RCC 7860 (cell line): ENCODE measurements around the gene C11orf21.

Experiments
- DNase-seq: peaks from one replicate; pipeline ENCODE4 v3.0.0-alpha.2; 2015; ENCODE audit warnings: low spot score
- FAIRE-seq: peaks from 2 replicates; lab custom pipeline; 2012; peaks lifted over from hg19 to GRCh38; lab: Jason Lieb, UNC

C11orf21 gene

DNA sequence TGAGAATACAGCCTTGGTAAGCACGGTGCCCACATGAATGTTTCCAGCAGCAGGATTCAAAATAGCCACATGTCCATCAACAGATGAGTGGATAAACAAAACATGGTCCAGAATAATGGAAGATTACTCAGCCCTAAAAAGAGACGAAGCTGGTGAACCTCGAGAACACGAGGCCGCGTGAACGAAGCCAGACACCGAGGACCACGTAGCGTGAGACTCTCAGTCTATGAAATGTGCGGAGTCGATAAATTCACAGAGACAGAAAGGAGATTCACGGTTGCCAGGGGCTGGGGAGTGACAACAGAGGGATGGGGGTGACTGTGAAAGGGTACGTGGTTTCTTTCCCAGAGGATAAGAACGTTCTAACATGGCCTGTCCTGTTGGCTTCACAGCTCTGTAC is 28.4 kb downstream of the C11orf21 start:
- no peak for FAIRE-seq
- no peak for DNase-seq

DNA sequence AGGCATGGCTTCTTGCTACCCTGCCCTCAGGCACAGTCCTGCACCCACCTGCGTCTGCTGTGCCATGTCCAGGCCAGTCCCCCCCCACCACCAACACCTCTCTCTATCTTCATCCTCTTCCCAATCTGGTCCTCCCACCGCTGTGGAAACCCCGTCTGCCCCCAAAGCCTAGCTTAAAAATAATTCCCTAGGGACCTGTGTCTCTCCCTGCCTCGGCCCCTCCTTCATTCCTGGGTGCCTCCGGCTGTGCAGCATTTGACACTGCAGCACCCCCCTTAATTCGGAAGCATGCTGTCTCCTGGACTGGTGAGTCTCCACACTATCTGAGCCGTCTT is 28.8 kb downstream of the C11orf21 start:
- DNase-seq: no peak
- no peak for FAIRE-seq

DNA sequence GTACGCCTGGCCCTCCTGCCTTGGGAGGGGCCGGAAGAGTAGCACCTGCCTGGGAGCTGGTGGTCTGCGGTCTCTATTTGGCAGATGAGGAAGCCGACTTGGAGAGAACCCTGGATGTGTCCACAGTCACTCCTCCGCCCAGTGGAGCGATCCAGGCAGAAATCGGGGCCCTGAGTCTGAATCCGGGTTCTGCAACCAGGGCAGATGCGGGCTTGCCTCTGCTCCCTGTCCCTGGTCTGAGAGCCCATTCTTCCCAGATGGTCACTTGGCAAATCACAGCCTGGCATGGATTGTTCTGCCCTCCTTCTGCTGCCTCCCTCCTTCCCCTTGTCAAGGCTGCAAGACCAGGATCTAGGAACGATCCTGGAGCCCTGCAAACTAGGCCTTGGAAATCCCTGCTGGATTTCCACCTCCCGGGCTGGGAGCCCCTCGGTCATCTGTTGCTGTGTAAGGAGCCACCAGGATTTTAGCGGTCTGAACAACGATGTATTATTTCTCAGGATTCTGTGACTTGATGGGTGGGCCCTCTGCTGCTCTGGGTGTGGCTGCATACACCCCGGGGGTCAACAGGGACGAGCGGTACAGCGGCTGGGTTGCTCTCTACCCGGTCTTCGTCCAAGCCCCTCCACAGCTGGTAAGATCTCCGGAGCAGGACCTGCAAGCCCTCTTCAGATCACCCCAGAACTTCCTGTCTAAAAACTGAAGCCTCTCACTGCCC is 29.3 kb downstream of the C11orf21 start:
- FAIRE-seq (no peak), DNase-seq (no peak)

DNA sequence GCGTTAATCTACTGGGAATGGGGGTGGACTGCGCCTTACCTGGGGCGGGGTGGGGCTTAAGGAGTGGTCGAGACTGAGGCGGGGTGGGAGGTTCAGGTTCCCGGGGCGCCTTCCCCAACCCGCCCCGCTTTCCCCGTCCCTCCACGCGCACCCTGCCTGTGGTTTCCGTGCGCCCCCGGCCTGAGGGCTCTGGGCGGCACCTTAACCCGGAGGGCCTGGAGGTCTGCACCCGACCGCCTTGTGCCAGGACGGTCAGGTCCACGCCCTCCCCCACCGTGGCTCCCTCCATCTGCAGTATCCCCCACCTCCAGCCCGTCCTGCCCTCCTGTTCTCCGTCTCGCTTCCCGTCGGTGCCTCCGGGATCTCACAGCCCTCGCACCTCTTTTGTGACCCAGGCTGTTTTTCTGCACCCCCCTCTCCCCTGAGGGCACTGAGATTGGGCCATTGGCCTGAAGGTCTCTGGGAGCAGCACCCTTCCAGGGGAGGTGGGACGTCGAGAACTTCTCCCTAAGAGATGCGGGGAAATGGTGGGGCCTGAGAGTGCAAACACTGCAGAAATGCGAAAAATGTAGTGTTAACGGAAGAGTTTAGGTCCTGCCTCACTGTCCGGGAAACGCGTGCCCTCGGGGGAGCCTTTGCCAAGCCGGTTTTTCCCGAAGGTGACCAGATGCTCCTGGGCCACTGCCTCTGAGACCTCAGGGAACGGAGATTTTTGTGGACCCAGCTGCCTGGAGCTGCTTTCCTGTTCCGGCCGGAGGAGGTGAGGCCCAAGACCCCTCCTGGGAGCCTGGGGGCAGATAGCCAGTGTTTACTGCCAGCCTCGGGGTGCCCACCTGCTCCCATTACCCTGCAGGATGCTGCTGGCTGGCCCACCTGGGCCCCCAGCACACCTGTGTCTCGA is 30.1 kb downstream of the C11orf21 start:
- no peak for FAIRE-seq

DNA sequence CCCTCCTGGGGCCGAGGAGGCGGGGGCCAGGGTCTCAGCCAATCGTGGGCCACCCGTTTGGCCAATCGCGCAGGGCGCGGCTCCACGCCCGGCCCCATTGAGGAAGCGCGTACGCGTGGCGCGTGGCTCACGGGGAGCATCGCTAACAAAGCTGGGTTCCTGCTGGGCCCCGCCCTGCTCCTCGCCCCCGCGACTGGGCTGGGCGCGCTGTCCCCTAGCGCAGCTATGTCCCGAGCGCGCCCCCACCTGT is 30.7 kb downstream of the C11orf21 start:
- FAIRE-seq: no peak
- DNase-seq: no peak

More for the DNA sequence above, 30.1 kb downstream of the C11orf21 start:
- no peak for DNase-seq

DNA sequence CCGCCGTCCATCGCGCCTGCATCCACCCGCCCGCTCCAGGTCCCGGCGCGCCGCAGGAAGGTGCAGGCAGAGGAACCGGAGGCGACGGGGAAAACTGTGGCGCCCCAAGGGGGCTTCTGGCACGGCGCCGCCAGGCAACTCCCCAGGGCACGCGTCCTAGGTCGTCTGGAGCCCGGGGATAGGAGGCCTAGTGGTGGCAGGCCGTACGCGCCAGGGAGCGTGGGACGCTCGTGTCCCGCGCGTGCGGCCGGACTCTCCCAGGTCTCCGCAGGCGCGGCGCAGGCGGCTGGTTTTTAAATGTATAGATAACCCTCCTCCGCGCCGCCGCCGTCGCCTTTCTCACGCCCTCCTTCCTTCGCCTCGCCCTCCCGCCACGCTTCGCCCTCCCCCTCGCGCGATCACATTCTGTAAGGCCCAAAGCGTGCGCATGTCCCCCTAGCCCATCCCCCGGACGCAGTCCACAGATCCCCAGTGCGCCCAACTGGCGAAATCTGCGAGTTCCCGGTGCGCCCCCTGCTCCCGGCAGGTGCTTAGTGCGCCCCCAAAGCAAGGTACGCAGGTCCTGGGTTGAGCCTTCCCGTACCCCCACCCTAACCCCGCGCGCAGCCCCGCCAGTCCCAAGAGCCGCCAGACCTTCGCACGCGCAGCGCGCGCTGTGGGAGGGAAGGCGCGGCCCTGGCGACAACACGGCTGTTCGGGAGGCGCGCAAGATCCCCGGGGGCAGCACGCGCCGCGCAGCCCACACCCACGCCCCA is 31.2 kb downstream of the C11orf21 start, which contains the start of gene ASCL2:
Gene ASCL2, minus strand, starts transcription at position 267 of the 755 bp plus-strand sequence. Its CDS starts 256 bp downstream, at position 11.
- no peak for FAIRE-seq

DNA sequence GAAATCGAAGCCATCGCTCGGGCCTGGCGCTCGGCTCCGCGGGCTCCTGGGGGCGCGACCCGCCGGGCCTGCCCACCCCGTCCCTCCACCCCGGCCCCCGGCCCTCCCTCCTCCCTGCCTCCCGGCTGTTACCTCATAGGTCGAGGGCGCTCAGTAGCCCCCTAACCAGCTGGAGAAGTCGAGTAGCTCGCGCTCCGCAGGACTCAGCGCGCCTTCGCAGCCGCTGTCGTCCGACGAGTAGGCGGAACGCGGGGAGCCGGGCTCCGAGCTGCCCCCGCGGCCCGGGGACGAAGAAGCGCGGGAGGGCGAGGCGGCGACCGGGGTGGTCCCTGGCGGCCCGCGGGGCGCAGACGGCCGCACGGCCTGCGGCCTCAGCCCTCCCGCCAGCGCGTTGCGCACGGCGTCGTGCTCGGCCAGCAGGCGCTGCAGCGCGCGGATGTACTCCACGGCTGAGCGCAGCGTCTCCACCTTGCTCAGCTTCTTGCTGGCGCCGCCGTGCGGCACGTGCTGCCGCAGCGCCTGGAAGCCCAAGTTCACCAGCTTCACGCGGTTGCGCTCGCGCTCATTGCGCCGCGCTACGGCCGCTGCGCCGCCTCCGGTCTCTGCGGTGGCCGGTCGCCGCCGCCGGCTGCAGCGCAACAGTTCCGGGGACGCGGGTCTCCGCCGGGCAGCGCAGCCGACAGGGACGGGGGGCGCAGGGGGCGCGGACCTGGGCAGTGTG is 32.0 kb downstream of the C11orf21 start:
- FAIRE-seq (no peak), DNase-seq (no peak)

More for the DNA sequence above, 31.2 kb downstream of the C11orf21 start, which contains the start of gene ASCL2:
- DNase-seq: no peak

DNA sequence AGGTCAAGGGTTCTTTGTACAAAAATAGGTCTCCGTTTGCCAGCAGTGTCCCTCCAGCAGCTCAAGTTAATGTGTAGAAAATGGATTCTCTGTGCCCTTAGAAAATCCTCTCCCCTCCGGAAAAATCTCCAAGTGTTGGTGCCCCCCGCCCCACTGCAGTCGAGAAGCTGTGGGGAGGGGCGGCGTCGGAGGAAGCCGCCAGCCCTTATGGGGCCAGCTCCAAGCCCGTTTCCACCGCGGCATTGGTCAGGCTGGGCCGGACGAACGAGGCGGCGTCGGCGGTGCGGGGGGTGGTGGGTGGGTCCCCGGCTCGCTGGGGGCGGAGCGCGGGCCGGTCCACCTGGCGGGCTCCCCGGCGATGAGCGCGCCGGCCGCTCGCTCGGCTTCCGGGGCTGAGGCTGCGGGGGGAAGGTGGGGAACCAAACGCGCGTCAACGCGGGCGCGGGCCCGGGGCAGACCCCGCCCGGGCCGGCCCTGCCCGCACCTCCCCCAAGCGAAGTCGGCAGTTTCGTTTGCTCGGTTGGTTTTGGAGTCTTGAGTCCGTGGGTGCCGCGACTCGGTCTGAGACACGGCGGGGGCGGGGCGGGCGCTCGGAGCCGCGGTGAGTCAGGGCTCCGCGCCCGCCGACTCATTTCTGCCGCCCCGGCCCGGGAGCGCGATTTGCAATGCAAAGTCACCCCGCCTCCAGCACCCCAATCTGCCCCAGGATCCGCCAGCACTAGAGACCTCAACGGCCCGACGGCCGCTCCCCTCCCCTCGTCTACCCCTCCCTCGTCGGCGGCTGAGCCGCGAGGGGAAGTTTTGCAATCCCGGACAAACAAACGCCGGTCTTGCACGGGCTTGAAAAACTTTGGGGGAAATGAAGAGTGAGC is 32.8 kb downstream of the C11orf21 start:
- DNase-seq (no peak), FAIRE-seq (no peak)

DNA sequence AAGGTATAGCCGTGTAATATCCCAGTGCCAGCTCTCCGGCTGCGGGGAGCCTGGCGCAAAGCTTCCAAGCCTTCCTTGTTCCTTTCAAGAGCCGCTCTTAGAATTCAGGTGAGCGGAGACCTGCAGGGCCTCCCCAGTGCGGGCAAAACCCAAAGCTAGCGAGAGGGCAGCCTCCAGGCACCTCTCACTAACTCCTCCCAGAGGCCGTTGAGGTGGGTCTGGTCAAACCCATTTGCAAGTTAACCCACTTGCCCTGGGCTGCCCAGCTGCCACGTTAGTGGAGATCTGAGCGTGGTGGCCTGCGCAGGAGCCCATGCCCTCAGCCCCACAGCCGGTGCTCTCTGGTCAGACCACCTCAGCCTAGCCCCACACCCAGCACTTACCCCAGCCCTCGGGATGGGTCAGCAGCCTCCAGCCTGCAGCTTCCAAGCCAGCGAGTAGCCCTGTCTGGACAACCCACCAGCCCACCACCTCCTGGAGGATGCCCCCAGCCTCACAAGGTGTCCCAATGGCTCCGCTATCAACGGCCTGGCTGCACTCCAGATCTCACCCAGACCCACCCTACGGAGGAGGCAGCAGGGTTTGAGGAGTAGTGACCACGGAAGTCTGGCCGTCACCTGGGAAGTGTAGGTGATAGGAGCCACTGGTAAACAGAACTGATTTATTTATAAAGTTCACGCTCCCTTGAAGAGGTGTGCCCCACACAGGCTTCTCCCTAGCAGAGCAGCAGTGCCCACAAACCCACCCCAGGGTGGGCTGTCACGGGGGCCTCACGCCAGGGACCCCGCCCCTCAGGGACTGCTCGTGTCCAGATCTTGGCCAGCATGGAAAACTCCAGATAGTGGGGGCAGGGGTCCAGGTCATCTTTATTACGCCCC is 33.6 kb downstream of the C11orf21 start:
- DNase-seq: no peak
- FAIRE-seq: no peak

DNA sequence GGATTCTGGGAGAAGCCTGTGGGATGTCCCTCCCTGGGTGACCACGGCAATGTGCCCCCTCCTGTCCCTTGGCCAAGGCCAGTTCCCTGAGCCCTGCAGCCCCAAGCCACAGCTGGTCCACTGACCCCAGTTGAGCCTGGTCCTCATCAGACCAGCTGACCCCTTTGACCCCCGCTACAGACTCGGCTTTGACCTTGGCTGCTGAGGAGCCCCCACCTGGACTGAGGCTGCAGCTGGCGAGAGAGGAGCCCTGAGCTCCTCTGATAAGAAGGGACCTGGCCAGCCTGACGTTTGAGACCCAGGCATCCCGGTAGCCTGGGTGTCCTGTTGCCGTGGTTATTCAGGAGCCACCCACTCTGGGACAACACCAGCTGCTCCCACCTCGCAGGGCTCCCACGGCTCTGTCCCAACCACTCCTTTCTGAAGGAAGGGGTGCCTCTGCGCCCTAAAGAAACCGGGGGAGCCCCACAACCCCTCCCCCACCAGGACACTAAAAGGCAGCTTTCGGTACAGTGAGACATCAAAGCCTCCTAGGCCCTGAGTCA is 34.3 kb downstream of the C11orf21 start:
- FAIRE-seq: no peak
- DNase-seq: no peak

DNA sequence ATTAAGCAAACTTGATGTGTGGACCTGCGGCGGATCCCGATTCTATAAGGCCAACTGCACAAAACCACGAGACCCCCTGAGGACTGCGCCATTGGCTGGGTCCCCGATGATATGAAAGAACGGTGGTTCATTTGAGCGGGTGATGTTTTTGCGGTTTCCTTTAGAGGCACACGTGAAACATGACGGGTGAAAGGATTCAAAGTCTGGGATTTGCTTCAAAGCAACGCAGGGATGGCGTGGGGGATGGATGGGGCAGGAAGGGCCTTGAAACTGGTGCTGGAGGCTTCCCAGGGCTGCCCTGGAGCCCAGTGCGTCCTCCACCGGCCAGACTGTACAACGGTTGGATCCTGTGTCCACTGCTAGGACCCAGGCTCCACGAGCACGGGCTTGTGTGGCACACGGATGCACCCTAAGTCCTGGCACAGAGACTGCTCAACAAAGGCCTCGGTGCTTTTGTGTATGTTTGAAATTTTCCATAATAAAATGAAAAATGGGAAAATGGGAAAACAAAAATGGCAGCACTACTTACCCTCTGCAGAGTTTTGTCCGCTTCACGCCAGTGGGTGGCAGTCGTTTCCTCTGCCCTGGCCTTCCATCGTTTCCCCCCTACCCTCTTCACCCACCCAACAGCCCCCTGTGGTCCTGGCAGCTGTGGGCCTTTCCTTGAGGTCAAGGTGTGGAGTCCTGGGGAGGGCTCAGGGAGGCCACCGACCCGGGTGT is 35.0 kb downstream of the C11orf21 start:
- FAIRE-seq: no peak

DNA sequence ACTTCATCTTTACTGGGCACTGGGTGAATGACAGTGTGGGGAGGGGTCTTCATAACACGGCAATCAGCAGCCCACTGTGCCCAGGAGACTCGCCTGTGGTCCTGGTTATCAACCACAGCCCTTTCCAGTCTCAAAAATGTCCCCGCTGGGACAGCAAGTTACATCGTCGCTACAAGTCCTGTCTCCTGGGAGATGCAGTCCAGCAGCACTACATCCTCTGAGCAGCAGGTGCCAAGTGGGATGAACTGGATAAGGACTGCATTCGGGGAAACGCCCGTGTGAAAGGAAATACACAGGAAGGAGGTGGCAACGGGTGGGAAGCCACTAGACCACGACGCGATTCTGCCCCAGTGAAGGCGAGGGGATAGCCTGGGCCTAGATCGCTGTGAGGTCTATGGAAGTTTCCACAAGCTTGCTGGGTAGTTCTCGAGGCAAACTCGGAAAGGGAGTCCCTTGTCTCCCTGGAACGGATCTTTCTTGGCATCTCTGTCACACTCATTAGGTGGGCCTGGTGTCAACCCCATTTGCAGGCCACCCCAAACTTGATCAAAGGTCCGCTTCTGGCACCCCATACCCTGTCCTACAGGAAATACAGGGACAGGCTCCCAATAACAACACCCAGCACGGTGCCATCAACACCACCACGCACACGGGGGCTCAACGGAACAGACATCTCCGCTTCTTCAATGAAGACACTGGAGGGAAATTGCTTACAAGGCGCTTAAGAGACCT is 35.7 kb downstream of the C11orf21 start:
- no peak for FAIRE-seq
- DNase-seq: no peak

More for the DNA sequence above, 35.0 kb downstream of the C11orf21 start:
- no peak for DNase-seq

DNA sequence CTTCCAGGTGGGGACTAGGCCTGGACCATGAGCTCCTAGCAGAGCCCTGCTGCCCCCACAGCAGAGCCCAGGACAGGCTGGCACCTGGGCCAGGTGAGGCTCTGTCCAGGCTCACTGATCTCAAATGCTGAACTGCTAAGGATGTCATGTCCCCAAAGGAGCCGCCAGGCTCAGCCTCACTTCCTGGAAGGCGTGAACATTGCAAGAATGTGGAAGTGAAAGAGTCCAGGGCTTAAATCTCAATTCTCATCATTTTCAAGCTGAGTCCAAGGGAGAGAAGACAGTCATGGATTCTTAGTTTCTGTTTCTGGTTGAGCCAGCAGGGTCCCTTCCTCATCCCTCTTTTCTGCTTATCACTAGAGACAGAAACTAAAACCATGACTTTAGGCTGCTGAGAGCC is 36.3 kb downstream of the C11orf21 start:
- no peak for FAIRE-seq

DNA sequence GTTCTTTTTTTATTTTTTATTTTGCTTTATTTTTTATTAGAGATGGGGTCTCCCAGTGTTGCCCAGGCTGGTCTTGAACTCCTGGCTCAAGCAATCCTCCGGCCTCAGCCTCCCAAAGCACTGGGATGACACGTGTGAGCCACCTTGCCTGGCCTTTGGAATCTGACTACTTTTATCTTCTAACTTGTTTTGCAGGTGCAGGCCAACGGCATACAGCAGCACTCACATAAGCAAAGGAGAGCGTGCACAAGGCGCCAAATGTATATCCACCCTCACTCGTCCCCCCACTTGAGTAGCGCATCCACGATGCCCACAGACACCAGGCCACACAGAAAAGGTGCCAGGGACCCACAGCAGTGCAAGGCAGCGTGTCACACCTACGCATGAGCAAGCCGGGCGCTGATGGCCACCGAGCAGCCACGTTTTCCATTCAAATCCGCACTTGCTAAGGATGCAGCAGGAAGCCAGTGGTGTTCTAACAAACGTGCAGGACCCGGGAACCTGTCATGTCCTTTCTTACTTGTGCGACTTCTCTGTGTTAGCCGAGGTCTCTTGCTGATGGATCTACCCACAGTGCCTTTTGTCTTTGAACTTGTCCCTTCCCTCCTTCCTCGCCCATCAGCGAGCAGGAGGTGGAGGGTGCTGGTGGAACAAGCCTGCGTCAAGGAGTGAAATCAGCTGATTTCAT is 37.2 kb downstream of the C11orf21 start:
- FAIRE-seq (no peak), DNase-seq (no peak)

More for the DNA sequence above, 36.3 kb downstream of the C11orf21 start:
- DNase-seq: no peak

DNA sequence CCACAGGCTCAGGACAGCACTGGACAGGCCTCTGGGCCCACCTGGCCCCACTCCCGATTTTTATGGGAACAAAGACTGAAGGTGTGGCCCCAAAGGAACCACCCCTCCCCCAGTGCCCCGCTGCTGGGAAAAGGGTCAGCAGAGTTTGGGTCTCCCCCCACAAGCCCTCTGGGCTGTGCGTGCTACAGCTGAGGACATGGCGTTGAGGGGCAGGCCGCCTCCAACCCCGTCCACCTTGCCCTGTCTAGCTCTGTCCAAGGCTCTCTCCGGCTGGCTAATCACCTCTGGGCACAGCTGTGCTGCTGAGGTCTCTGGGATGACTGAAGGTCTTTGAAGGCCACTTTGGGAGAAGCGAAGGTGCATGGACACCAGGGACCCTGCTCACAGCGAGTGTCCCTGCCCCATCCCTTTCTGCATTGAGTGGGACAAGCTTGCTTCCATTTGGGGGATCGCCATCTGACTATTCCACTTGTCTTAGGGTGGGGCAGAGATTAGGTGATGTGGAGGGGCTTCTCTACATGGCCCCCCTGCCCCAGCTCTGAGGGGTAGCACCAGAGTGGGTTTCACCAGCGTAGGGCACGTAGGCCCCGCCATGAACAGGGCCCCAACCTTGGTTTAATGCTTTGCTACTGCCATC is 37.9 kb downstream of the C11orf21 start:
- no peak for DNase-seq
- no peak for FAIRE-seq

DNA sequence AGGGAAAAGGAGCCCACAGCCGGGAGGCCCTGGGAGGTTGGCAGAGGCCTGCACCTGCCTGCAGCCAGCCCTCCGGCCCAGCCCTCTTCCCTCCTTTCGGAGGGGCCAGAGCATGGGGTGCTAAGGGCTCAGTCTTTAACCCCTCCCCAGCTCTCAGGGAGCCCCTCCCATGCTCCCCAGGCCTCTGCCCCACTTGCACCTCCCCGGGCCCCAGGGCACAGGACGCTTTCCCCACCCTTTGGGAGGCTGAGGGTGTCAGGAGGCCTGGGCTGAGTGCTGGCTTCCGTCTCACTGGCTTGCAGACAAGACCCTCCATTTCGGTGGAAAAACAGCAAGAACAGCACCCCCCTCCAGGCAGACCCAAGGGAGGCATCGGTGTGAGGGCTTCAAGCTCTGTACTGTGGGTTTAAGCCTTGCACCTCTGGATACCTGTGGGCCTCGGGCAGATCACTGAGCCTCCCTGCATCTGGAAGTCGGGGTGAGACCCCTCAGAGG is 38.6 kb downstream of the C11orf21 start:
- DNase-seq: no peak
- no peak for FAIRE-seq
